AG09309 (cell line): ENCODE data around the gene SLIT3.

Experiments used
- DNase-seq: peaks from one replicate; pipeline ENCODE4 v3.0.0-alpha.2; 2010; ENCODE audit warnings: low read depth
- H3K4me3 ChIP-seq: 2 replicates; pipeline ENCODE4 v1.5.1; 2011; ENCODE audit warnings: mild to moderate bottlenecking, low read depth, low read length, moderate library complexity; ENCODE audit not compliant: control insufficient read depth
- CTCF ChIP-seq: IDR thresholded peaks from 2 replicates; pipeline ENCODE4 v1.5.1; 2011; ENCODE audit warnings: mild to moderate bottlenecking, low read depth, low read length, inconsistent platforms; ENCODE audit not compliant: insufficient read depth, control insufficient read depth; ENCODE audit errors: missing control alignments

The SLIT3 gene

GRCh38 chr5:169280286-169280685 lies 20.7 kb downstream of the SLIT3 start:
- TF ChIP-seq CTCF: no peak
- DNase-seq: no peak
- no peak overlapping the region for H3K4me3 ChIP-seq

- H3K4me3 ChIP-seq: no peak overlapping the region
- TF ChIP-seq CTCF: no peak
- no peak for DNase-seq
Observed at GRCh38 chr5:169279125-169279524, 21.8 kb downstream of the SLIT3 start.

- H3K4me3 ChIP-seq: no peak overlapping the region
- no peak for DNase-seq
- no peak for TF ChIP-seq CTCF
Observed at GRCh38 chr5:169273881-169274280, 27.1 kb downstream of the SLIT3 start.

GRCh38 chr5:169273451-169273850 lies 27.5 kb downstream of the SLIT3 start:
- TF ChIP-seq CTCF: no peak
- DNase-seq: no peak
- H3K4me3 ChIP-seq: no peak overlapping the region

GRCh38 chr5:169272731-169273427 lies 28.1 kb downstream of the SLIT3 start:
- no peak for TF ChIP-seq CTCF
- no peak overlapping the region for H3K4me3 ChIP-seq
- DNase-seq: no peak

- no peak overlapping the region for H3K4me3 ChIP-seq
- no peak for DNase-seq
- TF ChIP-seq CTCF: no peak
Observed at GRCh38 chr5:169272111-169272510, 28.8 kb downstream of the SLIT3 start.
